Mesenchymal stem cell (in vitro differentiated cells and primary cell): ENCODE data around the gene DHCR24.

Experiments used
- DNase-seq: peaks from one replicate; pipeline ENCODE4 v3.0.0-alpha.2; 2013
- H2AFZ ChIP-seq: one replicate; pipeline ENCODE4 v1.6.1; 2013; ENCODE audit warnings: low read depth, mild to moderate bottlenecking, control low read depth, inconsistent platforms, low read length, moderate library complexity
- H2AK5ac ChIP-seq: 2 replicates; pipeline ENCODE4 v1.6.1; 2013; ENCODE audit warnings: low read length, moderate library complexity, mild to moderate bottlenecking, inconsistent platforms; ENCODE audit not compliant: severe bottlenecking
- H2BK120ac ChIP-seq: one replicate; pipeline ENCODE4 v1.6.1; 2013; ENCODE audit warnings: low read depth, mild to moderate bottlenecking, inconsistent platforms, low read length, moderate library complexity
- H2BK12ac ChIP-seq, 2 experiments: one replicate each; pipeline ENCODE4 v1.6.1; 2013; ENCODE audit warnings: inconsistent platforms in 2 of 2, low read length in 2 of 2, mild to moderate bottlenecking in 2 of 2, moderate library complexity in 2 of 2, control low read depth in 1 of 2
- H2BK15ac ChIP-seq: one replicate; pipeline ENCODE4 v1.6.1; 2013; ENCODE audit warnings: mild to moderate bottlenecking, low read depth, inconsistent platforms; ENCODE audit not compliant: poor library complexity, severe bottlenecking
- H2BK5ac ChIP-seq: 2 replicates; pipeline ENCODE4 v1.6.1; 2013; ENCODE audit warnings: low read depth, mild to moderate bottlenecking, low read length, control low read depth, inconsistent platforms; ENCODE audit not compliant: poor library complexity, severe bottlenecking
- H3K14ac ChIP-seq, 2 experiments: one replicate each; pipeline ENCODE4 v1.6.1; 2013; ENCODE audit warnings: inconsistent platforms in 2 of 2, low read length in 2 of 2, control low read depth in 1 of 2, mild to moderate bottlenecking in 1 of 2, moderate library complexity in 1 of 2
- H3K18ac ChIP-seq, 2 experiments: one replicate each; pipeline ENCODE4 v1.6.1; 2013; ENCODE audit warnings: inconsistent platforms in 2 of 2, low read length in 2 of 2, control low read depth in 1 of 2, low read depth in 1 of 2, mild to moderate bottlenecking in 1 of 2
- H3K23ac ChIP-seq, 2 experiments: one replicate each; pipeline ENCODE4 v1.6.1; 2013; ENCODE audit warnings: inconsistent platforms in 2 of 2, low read length in 2 of 2, mild to moderate bottlenecking in 2 of 2, moderate library complexity in 2 of 2, control low read depth in 1 of 2
- H3K27ac ChIP-seq: 2 replicates; pipeline ENCODE4 v1.5.1; 2013; ENCODE audit warnings: mild to moderate bottlenecking, moderate library complexity, low read length, control low read depth, inconsistent platforms; ENCODE audit not compliant: poor library complexity, severe bottlenecking
- H3K27me3 ChIP-seq, 2 experiments: 2 replicates each; pipeline versions ENCODE4 v1.6.1 to v1.7.0; 2013; ENCODE audit warnings: low read length in 2 of 2, mild to moderate bottlenecking in 2 of 2, moderate library complexity in 2 of 2, control low read depth in 1 of 2, inconsistent platforms in 1 of 2; ENCODE audit not compliant: control insufficient read depth in 1 of 2, insufficient read depth in 1 of 2
- H3K36me3 ChIP-seq, 2 experiments: 2 replicates each; pipeline versions ENCODE4 v1.6.1 to v1.7.0; 2013; ENCODE audit warnings: low read length in 2 of 2, control low read depth in 1 of 2, inconsistent platforms in 1 of 2, low read depth in 1 of 2, mild to moderate bottlenecking in 1 of 2; ENCODE audit not compliant: insufficient read depth in 2 of 2, control insufficient read depth in 1 of 2
- H3K4ac ChIP-seq, 2 experiments: one replicate each; pipeline ENCODE4 v1.6.1; 2013; ENCODE audit warnings: inconsistent platforms in 2 of 2, low read length in 2 of 2, mild to moderate bottlenecking in 2 of 2, moderate library complexity in 2 of 2, control low read depth in 1 of 2, low read depth in 1 of 2
- H3K4me1 ChIP-seq: 2 replicates; pipeline ENCODE4 v1.6.1; 2013; ENCODE audit warnings: low read depth, low read length, control low read depth; ENCODE audit not compliant: control insufficient read depth, insufficient read depth
- H3K4me2 ChIP-seq: 2 replicates; pipeline ENCODE4 v1.6.1; 2013; ENCODE audit warnings: low read length, mild to moderate bottlenecking, inconsistent platforms; ENCODE audit not compliant: poor library complexity, severe bottlenecking
- H3K4me3 ChIP-seq, 2 experiments: 2 replicates each; pipeline versions ENCODE4 v1.5.1 to v1.7.0; 2013; ENCODE audit warnings: low read length in 2 of 2, mild to moderate bottlenecking in 2 of 2, control low read depth in 1 of 2, low read depth in 1 of 2; ENCODE audit not compliant: insufficient read depth in 1 of 2
- H3K79me1 ChIP-seq: replicated peaks from 2 replicates; pipeline ENCODE4 v1.6.1; 2013; ENCODE audit warnings: mild to moderate bottlenecking, control low read depth, low read length, inconsistent platforms; ENCODE audit not compliant: poor library complexity, severe bottlenecking
- H3K9ac ChIP-seq: 2 replicates; pipeline ENCODE4 v1.7.0; 2013; ENCODE audit warnings: mild to moderate bottlenecking, low read length, moderate library complexity
- H3K9me3 ChIP-seq: 2 replicates; pipeline ENCODE4 v1.7.0; 2013; ENCODE audit warnings: mild to moderate bottlenecking, low read length; ENCODE audit not compliant: control insufficient read depth
- H4K8ac ChIP-seq: one replicate; pipeline ENCODE4 v1.6.1; 2013; ENCODE audit warnings: inconsistent platforms, mild to moderate bottlenecking, low read length, moderate library complexity
- H4K91ac ChIP-seq: one replicate; pipeline ENCODE4 v1.6.1; 2013; ENCODE audit warnings: mild to moderate bottlenecking, low read length, inconsistent platforms
- WGBS: methylation state at CpG from one replicate; pipeline ENCODE4 v1.1.7; 2013; ENCODE audit warnings: mixed read lengths; 5-methylcytosine and 5-hydroxymethylcytosine counted together

DHCR24 gene

GRCh38 chr1:54810153-54810942 is 76.6 kb downstream of the DHCR24 start:
- peak overlapping the region; percentile 48 for H3K9ac ChIP-seq
- no peak overlapping the region for H2AK5ac ChIP-seq
- H3K36me3 ChIP-seq: no peaks in the 10 kb centered on the region
- H3K14ac ChIP-seq: peak overlapping the region in 1 of 2 experiments; percentile 4
- no peak overlapping the region for H2AFZ ChIP-seq
- H3K79me1 ChIP-seq: no peaks in the 10 kb centered on the region
- no peak overlapping the region for H3K23ac ChIP-seq
- H4K8ac ChIP-seq: no peak overlapping the region
- DNase-seq: peak; percentile 56
- no peak overlapping the region for H2BK12ac ChIP-seq
- no peak overlapping the region for H2BK5ac ChIP-seq
- no peak overlapping the region for H3K4me2 ChIP-seq
- WGBS: 38% methylated on average over 13 of the region's 13 CpGs
- no peak overlapping the region for H2BK15ac ChIP-seq
- no peak overlapping the region for H2BK120ac ChIP-seq
- H4K91ac ChIP-seq: peak overlapping the region; percentile 6
- H3K4ac ChIP-seq: no peak overlapping the region
- H3K18ac ChIP-seq: no peak overlapping the region
- H3K4me1 ChIP-seq: peaks cover 12% of the 10 kb centered on the region
- H3K4me3 ChIP-seq: no peak overlapping the region
- H3K9me3 ChIP-seq: no peaks in the 10 kb centered on the region
- no peak overlapping the region for H3K27ac ChIP-seq
- peaks cover 8 to 11% of the 10 kb centered on the region in 2 experiments for H3K27me3 ChIP-seq

- no peak overlapping the region for H2BK12ac ChIP-seq
- H3K9me3 ChIP-seq: no peaks in the 10 kb centered on the region
- DNase-seq: no peak
- H2BK15ac ChIP-seq: no peak overlapping the region
- WGBS: 75% methylated on average over 3 of the region's 3 CpGs
- no peak overlapping the region for H3K27ac ChIP-seq
- H3K4me2 ChIP-seq: no peak overlapping the region
- no peaks in the 10 kb centered on the region for H3K79me1 ChIP-seq
- no peak overlapping the region for H3K4me3 ChIP-seq
- H2AFZ ChIP-seq: no peak overlapping the region
- peaks cover 7 to 8% of the 10 kb centered on the region in 2 experiments for H3K27me3 ChIP-seq
- no peak overlapping the region for H2BK120ac ChIP-seq
- H4K8ac ChIP-seq: no peak overlapping the region
- no peak overlapping the region for H2BK5ac ChIP-seq
- no peak overlapping the region for H3K23ac ChIP-seq
- no peak overlapping the region for H3K14ac ChIP-seq
- H3K9ac ChIP-seq: peak overlapping the region; percentile 48
- H3K18ac ChIP-seq: no peak overlapping the region
- no peak overlapping the region for H2AK5ac ChIP-seq
- no peak overlapping the region for H4K91ac ChIP-seq
- peaks cover 12% of the 10 kb centered on the region for H3K4me1 ChIP-seq
- no peak overlapping the region for H3K4ac ChIP-seq
- no peaks in the 10 kb centered on the region for H3K36me3 ChIP-seq
These were observed 77.4 kb downstream of the DHCR24 start for GRCh38 chr1:54809496-54810074.

- Histone ChIP-seq H2BK12ac (no peak overlapping the region), H2AFZ (no peak overlapping the region), H2BK120ac (no peak overlapping the region), H3K18ac (no peak overlapping the region), H4K91ac (no peak overlapping the region), H3K4ac (no peak overlapping the region), H3K36me3 (no peaks in the 10 kb centered on the region), H3K9ac (no peak overlapping the region), H3K4me2 (no peak overlapping the region), H2AK5ac (no peak overlapping the region), H3K14ac (no peak overlapping the region), H2BK15ac (no peak overlapping the region), H3K9me3 (no peaks in the 10 kb centered on the region), H3K27me3 (peaks cover 7% of the 10 kb centered on the region in 2 experiments), H2BK5ac (no peak overlapping the region), H4K8ac (no peak overlapping the region), H3K4me1 (peaks cover 9% of the 10 kb centered on the region), H3K23ac (no peak overlapping the region), H3K27ac (no peak overlapping the region), H3K4me3 (no peak overlapping the region), H3K79me1 (no peaks in the 10 kb centered on the region)
- peak; percentile 8 for DNase-seq
- WGBS: 71% methylated on average over 12 of the region's 12 CpGs
These were observed 78.4 kb downstream of the DHCR24 start for GRCh38 chr1:54808443-54809207.

- H3K9ac ChIP-seq: no peak overlapping the region
- no peak overlapping the region for H2BK12ac ChIP-seq
- 96% methylated on average over 7 of the region's 7 CpGs for WGBS
- no peaks in the 10 kb centered on the region for H3K36me3 ChIP-seq
- H2BK15ac ChIP-seq: no peak overlapping the region
- no peak overlapping the region for H2AK5ac ChIP-seq
- no peaks in the 10 kb centered on the region for H3K79me1 ChIP-seq
- H2BK120ac ChIP-seq: no peak overlapping the region
- H3K4me2 ChIP-seq: no peak overlapping the region
- H3K27ac ChIP-seq: no peak overlapping the region
- no peak overlapping the region for H3K4ac ChIP-seq
- H4K91ac ChIP-seq: no peak overlapping the region
- H3K27me3 ChIP-seq: peaks cover 7% of the 10 kb centered on the region in 2 experiments
- H2BK5ac ChIP-seq: no peak overlapping the region
- no peak overlapping the region for H3K14ac ChIP-seq
- no peak for DNase-seq
- no peak overlapping the region for H4K8ac ChIP-seq
- no peak overlapping the region for H3K18ac ChIP-seq
- peaks cover 6% of the 10 kb centered on the region for H3K4me1 ChIP-seq
- no peak overlapping the region for H3K4me3 ChIP-seq
- H3K9me3 ChIP-seq: no peaks in the 10 kb centered on the region
- no peak overlapping the region for H2AFZ ChIP-seq
- H3K23ac ChIP-seq: no peak overlapping the region
These were observed 79.2 kb downstream of the DHCR24 start for GRCh38 chr1:54807756-54808155.
